ENCODE measurements around the gene ADGRL4. TPM values are rescaled to one million over a fixed set of nuclear protein-coding genes. Genes with fewer than 3 reads are reported as not detected.

ADGRL4 gene
- total RNA-seq, 1 experiment from 2014 or later, result 0.10 TPM

GRCh38 chr1:78987042-78987441, 19.5 kb downstream of the ADGRL4 start:
- intact Hi-C loops (cut with micrococcal nuclease), result no loop called here
- TF ChIP-seq, protein P1, sequence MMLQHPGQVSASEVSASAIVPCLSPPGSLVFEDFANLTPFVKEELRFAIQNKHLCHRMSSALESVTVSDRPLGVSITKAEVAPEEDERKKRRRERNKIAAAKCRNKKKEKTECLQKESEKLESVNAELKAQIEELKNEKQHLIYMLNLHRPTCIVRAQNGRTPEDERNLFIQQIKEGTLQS (IDR thresholded peaks at IDR 0.05), result no peak
- Histone ChIP-seq H3K79me2 (ENCODE audit: insufficient read depth, low read length) (no peaks in the 10 kb centered on the region), H2AFZ (ENCODE audit: low read depth, low read length, poor library complexity, severe bottlenecking) (no peak overlapping the region), H3K9me2 (ENCODE audit: insufficient read depth) (no peaks in the 10 kb centered on the region), H3K27me3 (ENCODE audit: insufficient read depth, low read length) (no peaks in the 10 kb centered on the region), H3K9me3 (ENCODE audit: control insufficient read depth in 1 of 2, insufficient read depth in 1 of 2, low read depth in 1 of 2, low read length in 2 of 2) (no peaks in the 10 kb centered on the region), H3K4me1 (ENCODE audit: control insufficient read depth in 1 of 2, insufficient read depth in 2 of 2, low read length in 2 of 2) (no peaks in the 10 kb centered on the region), H3K36me3 (ENCODE audit: control insufficient read depth in 1 of 2, insufficient read depth in 2 of 2, low read length in 2 of 2) (no peaks in the 10 kb centered on the region), H3K27ac (ENCODE audit: low read depth, low read length) (no peak overlapping the region), H3K4me3 (replicated peaks in 1 of 2; ENCODE audit: low read depth in 1 of 2, low read length in 2 of 2) (no peak overlapping the region), H4K20me1 (ENCODE audit: insufficient read depth) (no peaks in the 10 kb centered on the region), H3K9ac (ENCODE audit: low read length) (no peak overlapping the region), H3K4me2 (ENCODE audit: low read length) (no peak overlapping the region)
- ATAC-seq, result no peak
- DNase-seq (ENCODE audit: low read depth, low spot score), result no peak
- RAD21 ChIA-PET (ENCODE audit: low non-redundant PET in 1 of 2, low total read pairs in 2 of 2, uncharacterized antibody in 2 of 2, unreplicated experiment in 2 of 2), result no interaction called here
- BruUV-seq (replicated peaks), result no TSS peak
- CTCF ChIA-PET, result no interaction called here
- POLR2A ChIA-PET, result no interaction called here

DNA sequence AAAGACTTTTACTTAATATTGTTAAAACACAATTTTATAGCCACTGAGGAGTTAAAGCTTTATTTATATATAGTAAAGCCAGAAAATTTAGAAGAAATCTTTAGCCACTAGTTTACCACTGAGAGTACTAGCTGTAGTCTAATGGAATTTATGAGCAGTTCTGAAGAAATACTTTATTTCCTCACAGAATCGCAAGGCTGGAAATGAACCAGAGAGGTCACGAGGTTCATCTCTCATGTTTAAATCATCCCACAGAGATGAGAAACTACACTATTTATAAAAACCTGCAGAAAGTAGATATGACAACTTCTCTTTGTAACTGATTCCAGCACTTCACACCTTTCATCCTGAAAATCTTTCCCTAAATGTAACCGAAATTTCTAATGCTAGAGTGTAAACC, 26.0 kb downstream of the ADGRL4 start:
- Histone ChIP-seq H3K9me2 (ENCODE audit: insufficient read depth) (no peaks in the 10 kb centered on the region), H3K79me2 (ENCODE audit: insufficient read depth, low read length) (no peaks in the 10 kb centered on the region), H3K9ac (ENCODE audit: low read length) (no peak overlapping the region), H3K4me3 (replicated peaks in 1 of 2; ENCODE audit: low read depth in 1 of 2, low read length in 2 of 2) (no peak overlapping the region), H2AFZ (ENCODE audit: low read depth, low read length, poor library complexity, severe bottlenecking) (no peak overlapping the region), H3K27ac (ENCODE audit: low read depth, low read length) (no peak overlapping the region), H4K20me1 (ENCODE audit: insufficient read depth) (no peaks in the 10 kb centered on the region), H3K9me3 (ENCODE audit: control insufficient read depth in 1 of 2, insufficient read depth in 1 of 2, low read depth in 1 of 2, low read length in 2 of 2) (no peaks in the 10 kb centered on the region), H3K36me3 (ENCODE audit: control insufficient read depth in 1 of 2, insufficient read depth in 2 of 2, low read length in 2 of 2) (no peaks in the 10 kb centered on the region), H3K27me3 (ENCODE audit: insufficient read depth, low read length) (no peaks in the 10 kb centered on the region), H3K4me2 (ENCODE audit: low read length) (no peak overlapping the region), H3K4me1 (ENCODE audit: control insufficient read depth in 1 of 2, insufficient read depth in 2 of 2, low read length in 2 of 2) (no peaks in the 10 kb centered on the region)
- ChIA-PET CTCF (no interaction called here), RAD21 (ENCODE audit: low non-redundant PET in 1 of 2, low total read pairs in 2 of 2, uncharacterized antibody in 2 of 2, unreplicated experiment in 2 of 2) (no interaction called here), POLR2A (no interaction called here)
- no TSS peak for BruUV-seq (replicated peaks)
- ATAC-seq (no peak), DNase-seq (ENCODE audit: low read depth, low spot score) (no peak)
- intact Hi-C loops (cut with micrococcal nuclease), result no loop called here
- TF ChIP-seq JUND (IDR thresholded peaks at IDR 0.05) (no peak), POLR2A (IDR thresholded peaks at IDR 0.05; ENCODE audit: borderline replicate concordance, extremely low read depth, insufficient read depth, insufficient read length) (no peak), ZBTB33 (IDR thresholded peaks at IDR 0.05; ENCODE audit: extremely low read depth, insufficient replicate concordance, low read length) (no peak), ELF1 (IDR thresholded peaks at IDR 0.05; ENCODE audit: borderline replicate concordance, low read depth) (no peak), MAX (IDR thresholded peaks at IDR 0.05) (no peak), TCF7L2 (IDR thresholded peaks at IDR 0.05; ENCODE audit: borderline replicate concordance, extremely low read depth, insufficient read depth, insufficient read length) (no peak), EZH2 (IDR thresholded peaks at IDR 0.05) (no peak), SP1 (IDR thresholded peaks at IDR 0.05; ENCODE audit: low read depth) (no peak), EZH2phosphoT487 (IDR thresholded peaks at IDR 0.05; ENCODE audit: borderline replicate concordance) (no peak), ZFX (IDR thresholded peaks at IDR 0.05) (no peak)
- TF ChIP-seq, protein P1 (IDR thresholded peaks at IDR 0.05), result no peak

Measured in HCT116 (cell line).